C4-2B (cell line): ENCODE results near the gene AKR1B1.

ENCODE experiments used
- H3K27ac ChIP-seq: fragments of 450-650 bp; 2 replicates; pipeline ENCODE4 v1.5.1; 2017
- ZFX ChIP-seq: fragments of 450-650 bp; IDR thresholded peaks from 2 replicates; pipeline ENCODE4 v1.6.1; 2017
- TF ChIP-seq, protein P1 (sequence below): fragments of 450-650 bp; conservative IDR thresholded peaks from 2 replicates; pipeline ENCODE4 v1.5.1; 2017; ENCODE audit warnings: mild to moderate bottlenecking

AKR1B1 gene

DNA sequence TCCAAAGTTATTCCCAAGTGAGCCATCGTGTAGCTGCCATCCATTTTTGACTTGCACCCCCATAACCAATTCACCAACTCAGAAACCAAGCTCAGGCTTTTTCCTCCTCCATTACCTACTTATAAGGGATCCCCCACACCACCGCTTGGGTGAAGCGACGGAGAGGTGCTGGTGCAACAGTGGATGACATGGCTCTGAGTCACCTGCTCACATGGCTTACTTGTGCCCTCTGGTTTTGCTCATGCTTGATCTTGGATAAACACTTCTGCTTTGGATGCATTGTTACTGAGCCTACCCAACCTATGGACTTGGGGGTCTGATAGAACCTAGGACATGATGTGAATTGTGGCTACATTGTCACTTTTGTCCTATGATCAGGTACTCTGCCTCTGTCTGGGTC, 12.0 kb upstream of the AKR1B1 start:
- TF ChIP-seq ZFX, result no peak
- TF ChIP-seq, protein P1, sequence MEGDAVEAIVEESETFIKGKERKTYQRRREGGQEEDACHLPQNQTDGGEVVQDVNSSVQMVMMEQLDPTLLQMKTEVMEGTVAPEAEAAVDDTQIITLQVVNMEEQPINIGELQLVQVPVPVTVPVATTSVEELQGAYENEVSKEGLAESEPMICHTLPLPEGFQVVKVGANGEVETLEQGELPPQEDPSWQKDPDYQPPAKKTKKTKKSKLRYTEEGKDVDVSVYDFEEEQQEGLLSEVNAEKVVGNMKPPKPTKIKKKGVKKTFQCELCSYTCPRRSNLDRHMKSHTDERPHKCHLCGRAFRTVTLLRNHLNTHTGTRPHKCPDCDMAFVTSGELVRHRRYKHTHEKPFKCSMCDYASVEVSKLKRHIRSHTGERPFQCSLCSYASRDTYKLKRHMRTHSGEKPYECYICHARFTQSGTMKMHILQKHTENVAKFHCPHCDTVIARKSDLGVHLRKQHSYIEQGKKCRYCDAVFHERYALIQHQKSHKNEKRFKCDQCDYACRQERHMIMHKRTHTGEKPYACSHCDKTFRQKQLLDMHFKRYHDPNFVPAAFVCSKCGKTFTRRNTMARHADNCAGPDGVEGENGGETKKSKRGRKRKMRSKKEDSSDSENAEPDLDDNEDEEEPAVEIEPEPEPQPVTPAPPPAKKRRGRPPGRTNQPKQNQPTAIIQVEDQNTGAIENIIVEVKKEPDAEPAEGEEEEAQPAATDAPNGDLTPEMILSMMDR, result no peak
- H3K27ac ChIP-seq, result no peak overlapping the region

DNA sequence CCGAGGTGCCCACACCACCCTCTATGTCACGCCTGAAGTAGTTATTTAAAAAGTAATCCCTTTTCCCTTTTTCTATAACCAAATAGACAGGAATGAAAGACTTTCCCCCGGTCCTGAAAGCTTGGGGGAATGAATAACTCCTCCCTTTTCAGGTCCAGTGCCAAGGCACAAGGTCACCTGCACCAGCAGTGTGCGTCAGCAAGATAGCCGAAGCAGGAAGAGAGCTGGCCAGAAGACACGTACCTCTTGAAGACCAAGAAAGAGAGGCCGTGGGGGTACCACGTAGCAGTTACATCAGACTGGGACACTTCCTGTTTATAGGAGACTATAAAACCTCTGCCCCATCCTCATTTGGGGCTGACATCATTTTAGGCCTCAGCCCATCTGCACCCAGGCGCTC, 10.7 kb upstream of the AKR1B1 start:
- no peak overlapping the region for H3K27ac ChIP-seq
- TF ChIP-seq ZFX, result no peak
- TF ChIP-seq, protein P1, result no peak

DNA sequence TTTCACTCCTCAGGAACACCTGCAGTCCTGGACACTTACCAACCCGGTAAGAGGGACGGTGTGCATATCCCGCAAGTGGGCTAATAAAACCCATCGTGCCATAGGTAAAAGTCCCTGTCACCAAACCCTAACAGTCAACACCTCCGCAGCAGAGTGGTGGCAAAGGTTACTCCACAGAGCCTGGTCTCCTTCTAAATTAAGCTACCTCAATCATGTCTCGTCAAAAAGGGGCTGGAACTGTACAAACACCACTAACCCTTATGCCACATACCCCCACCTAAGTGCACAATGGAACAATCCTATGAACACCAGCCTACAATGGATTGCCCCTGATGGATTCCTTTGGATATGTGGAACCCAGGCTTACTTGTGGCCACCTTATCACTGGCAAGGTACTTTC, 9.6 kb upstream of the AKR1B1 start:
- H3K27ac ChIP-seq, result peak overlapping the region; percentile 18; the same call in 1 of the 2 replicates
- TF ChIP-seq, protein P1, result no peak
- no peak for TF ChIP-seq ZFX

DNA sequence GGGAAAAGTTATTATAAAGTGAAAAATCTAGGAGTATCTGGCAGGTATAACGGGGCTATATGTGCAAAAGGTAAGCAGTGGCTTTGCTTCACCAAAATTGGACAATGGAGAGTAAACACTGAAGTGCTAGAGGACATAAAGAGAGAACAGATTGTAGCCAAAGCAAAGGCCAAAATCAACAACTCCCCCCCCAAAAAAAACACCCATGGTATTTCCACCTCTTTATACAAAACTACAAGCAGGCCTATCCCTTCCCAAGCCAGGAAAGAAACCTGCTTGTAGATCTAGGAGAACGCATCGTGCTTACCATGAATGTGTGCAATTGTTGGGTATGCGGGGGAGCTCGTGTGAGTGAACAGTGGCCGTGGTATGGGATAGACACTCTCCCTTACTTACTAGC, 9.2 kb upstream of the AKR1B1 start:
- peak overlapping the region; percentile 18; the same call in 1 of the 2 replicates for H3K27ac ChIP-seq
- TF ChIP-seq, protein P1, result no peak
- TF ChIP-seq ZFX, result no peak

DNA sequence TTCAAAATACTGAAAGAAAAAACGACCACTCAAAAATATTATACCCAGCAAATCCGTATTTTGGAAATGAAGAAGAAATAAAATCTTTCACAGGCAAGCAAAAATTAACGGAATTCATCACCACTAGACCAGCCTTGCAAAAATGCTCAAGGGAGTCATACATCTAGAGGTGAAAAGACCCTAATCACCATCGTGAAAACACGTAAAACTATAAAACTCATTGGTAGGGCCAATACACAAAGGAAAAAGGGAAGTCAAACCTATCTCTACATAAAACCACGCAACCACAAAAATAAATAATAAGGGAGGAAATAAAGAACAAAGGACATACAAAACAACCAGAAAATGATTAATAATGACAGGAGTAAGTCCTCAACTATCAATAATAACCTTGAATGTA, 6.6 kb upstream of the AKR1B1 start:
- no peak for TF ChIP-seq ZFX
- TF ChIP-seq, protein P1, result no peak
- H3K27ac ChIP-seq, result no peak overlapping the region

DNA sequence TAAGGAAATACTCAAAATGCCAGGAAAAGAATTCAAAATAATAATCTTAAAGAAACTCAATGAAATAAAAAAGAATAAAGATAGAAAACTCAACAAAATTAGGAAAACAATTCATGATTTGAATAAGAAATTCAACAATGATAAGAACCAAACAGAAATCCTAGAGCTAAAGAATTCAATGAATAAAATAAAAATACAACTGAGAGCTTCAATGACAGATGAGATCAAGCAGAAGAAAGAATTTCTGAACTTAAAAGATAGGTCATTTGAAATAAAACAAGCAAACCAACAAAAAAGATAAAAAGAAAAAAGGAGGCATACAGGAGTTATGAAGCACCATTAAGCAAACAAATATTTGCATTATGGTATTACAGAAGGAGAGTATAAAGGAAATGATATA, 5.6 kb upstream of the AKR1B1 start:
- TF ChIP-seq, protein P1, result no peak
- TF ChIP-seq ZFX, result no peak
- no peak overlapping the region for H3K27ac ChIP-seq

DNA sequence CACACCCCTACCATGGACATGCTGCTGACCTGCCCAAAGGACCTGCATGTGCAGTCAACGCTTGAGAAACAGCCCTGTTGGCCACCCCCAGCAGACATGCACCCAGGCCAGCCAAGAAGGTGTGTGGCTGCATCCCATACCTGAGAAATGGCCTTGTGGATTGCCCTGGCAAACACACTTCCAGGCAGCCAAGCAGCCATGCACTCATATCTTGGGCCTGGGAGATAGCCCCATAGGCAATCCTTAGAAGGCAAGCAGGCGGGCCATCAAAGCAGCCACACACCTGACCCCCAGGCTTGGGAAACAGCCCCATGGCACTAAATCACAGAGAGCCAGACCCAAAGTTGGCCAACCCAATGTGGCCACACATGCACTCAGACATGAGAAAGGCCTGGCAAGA, 4.9 kb upstream of the AKR1B1 start:
- no peak for TF ChIP-seq ZFX
- TF ChIP-seq, protein P1, result no peak
- no peak overlapping the region for H3K27ac ChIP-seq
